Peyer's patch (tissue), 4 donors: ENCODE measurements around the gene MGMT. TPM values are rescaled to one million over a fixed set of nuclear protein-coding genes. Genes with fewer than 3 reads are reported as not detected.

Experiments used
- DNase-seq, 3 donors: peaks; one replicate each; pipeline ENCODE4 v3.0.0-alpha.2; 2017 to 2019
- H3K27ac ChIP-seq, 4 donors: fragments of 200-600 bp; sonication (generic); one replicate each; pipeline ENCODE4 v1.5.1; 2016 to 2019
- H3K27me3 ChIP-seq, 2 donors: fragments of 200-600 bp; sonication (generic); one replicate each; pipeline ENCODE4 v1.5.1; 2019
- H3K36me3 ChIP-seq, 3 donors: fragments of 200-600 bp; sonication (generic); one replicate each; pipeline ENCODE4 v1.5.1; 2016 to 2019
- H3K4me1 ChIP-seq, 4 donors: fragments of 200-600 bp; sonication (generic); one replicate each; pipeline ENCODE4 v1.5.1; 2016 to 2019
- H3K4me3 ChIP-seq, 4 donors: fragments of 200-600 bp; sonication (generic); 1 replicate in 3 of 4; 2 replicates in 1 of 4; pipeline ENCODE4 v1.5.1; 2016 to 2019; ENCODE audit warnings: mild to moderate bottlenecking in 1 of 4
- H3K9me3 ChIP-seq, 4 donors: fragments of 200-600 bp; sonication (generic); one replicate each; pipeline ENCODE4 v1.5.1; 2016 to 2019; ENCODE audit warnings: mild to moderate bottlenecking in 1 of 4
- POLR2A ChIP-seq, 2 donors: fragments of 450-650 bp; IDR thresholded peaks; one replicate each; pipeline ENCODE4 v1.5.1; 2017; ENCODE audit warnings: antibody characterized with exemption in 2 of 2, mild to moderate bottlenecking in 2 of 2, moderate library complexity in 2 of 2
- total RNA-seq, 4 donors: library from RNA; depleted of rRNA; stranded (reverse); fragments of >200 nt; gene quantifications; one replicate each; pipeline ENCODE4 v1.1.0, GENCODE V29; 2016
- TF ChIP-seq, protein P1 (sequence below), 6 experiments: fragments of 450-650 bp in 4 of 6; fragments of 200-600 bp in 2 of 6; sonication (generic) in 1 of 6; IDR thresholded peaks; one replicate each; pipeline ENCODE4 v1.5.1; 2017 to 2019; ENCODE audit warnings: antibody characterized with exemption in 6 of 6, mild to moderate bottlenecking in 3 of 6, moderate library complexity in 1 of 6

Gene MGMT
- total RNA-seq, 4 donors from 2014 or later, result 24.5 to 43.7 (median 35.3) TPM

DNA sequence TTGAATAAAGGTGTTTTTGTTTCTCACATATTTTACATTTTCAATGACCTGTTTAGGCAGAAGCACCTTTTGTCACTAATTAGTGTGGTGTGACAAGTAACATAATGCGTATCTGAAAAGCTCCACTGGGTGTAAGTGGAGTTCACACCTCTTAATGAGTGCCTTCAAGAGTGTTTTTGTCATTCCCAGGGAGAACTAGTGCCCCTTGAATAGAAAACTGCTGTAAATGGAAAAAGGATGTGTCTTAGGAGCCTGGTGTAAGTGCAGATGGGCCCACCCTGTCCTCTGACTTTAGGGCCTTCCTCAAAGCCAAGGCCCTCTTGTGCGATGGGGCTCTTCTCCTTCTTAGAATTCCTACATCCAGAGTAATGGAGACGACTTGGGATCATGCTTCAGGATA, 170.0 kb downstream of the MGMT start:
- no peak overlapping the region for H3K4me3 ChIP-seq
- no peaks in the 10 kb centered on the region for H3K27me3 ChIP-seq
- H3K36me3 ChIP-seq, result no peaks in the 10 kb centered on the region
- no peak for DNase-seq
- H3K27ac ChIP-seq, result no peak overlapping the region
- H3K9me3 ChIP-seq, result no peaks in the 10 kb centered on the region
- TF ChIP-seq, protein P1, sequence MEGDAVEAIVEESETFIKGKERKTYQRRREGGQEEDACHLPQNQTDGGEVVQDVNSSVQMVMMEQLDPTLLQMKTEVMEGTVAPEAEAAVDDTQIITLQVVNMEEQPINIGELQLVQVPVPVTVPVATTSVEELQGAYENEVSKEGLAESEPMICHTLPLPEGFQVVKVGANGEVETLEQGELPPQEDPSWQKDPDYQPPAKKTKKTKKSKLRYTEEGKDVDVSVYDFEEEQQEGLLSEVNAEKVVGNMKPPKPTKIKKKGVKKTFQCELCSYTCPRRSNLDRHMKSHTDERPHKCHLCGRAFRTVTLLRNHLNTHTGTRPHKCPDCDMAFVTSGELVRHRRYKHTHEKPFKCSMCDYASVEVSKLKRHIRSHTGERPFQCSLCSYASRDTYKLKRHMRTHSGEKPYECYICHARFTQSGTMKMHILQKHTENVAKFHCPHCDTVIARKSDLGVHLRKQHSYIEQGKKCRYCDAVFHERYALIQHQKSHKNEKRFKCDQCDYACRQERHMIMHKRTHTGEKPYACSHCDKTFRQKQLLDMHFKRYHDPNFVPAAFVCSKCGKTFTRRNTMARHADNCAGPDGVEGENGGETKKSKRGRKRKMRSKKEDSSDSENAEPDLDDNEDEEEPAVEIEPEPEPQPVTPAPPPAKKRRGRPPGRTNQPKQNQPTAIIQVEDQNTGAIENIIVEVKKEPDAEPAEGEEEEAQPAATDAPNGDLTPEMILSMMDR (IDR thresholded peaks at IDR 0.05), result no peak
- no peak for TF ChIP-seq POLR2A (IDR thresholded peaks at IDR 0.05)
- H3K4me1 ChIP-seq, result no peaks in the 10 kb centered on the region

DNA sequence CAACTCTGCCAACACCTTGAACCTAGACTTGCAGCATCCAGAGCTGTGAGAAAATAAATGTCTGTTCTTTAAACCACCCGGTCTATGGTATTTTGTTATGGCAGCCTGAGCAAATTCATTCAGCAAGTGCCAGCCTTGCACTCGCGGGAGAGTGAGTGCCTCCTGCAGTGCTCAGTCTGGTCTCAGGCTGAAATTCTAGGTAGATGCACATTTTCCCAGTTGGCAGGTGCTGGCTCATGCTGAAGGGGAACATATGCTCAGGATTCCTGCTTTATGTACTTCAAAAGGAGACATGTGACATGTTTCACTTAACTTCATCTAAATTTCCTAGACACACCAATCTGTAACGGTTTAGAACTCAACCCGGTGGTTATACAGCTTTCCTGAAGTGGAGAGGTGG, 170.8 kb downstream of the MGMT start:
- Histone ChIP-seq H3K27me3 (no peaks in the 10 kb centered on the region), H3K4me1 (no peaks in the 10 kb centered on the region), H3K27ac (no peak overlapping the region), H3K4me3 (no peak overlapping the region), H3K36me3 (no peaks in the 10 kb centered on the region), H3K9me3 (no peaks in the 10 kb centered on the region)
- no peak for DNase-seq
- TF ChIP-seq, protein P1 (IDR thresholded peaks at IDR 0.05), result no peak
- TF ChIP-seq POLR2A (IDR thresholded peaks at IDR 0.05), result no peak

DNA sequence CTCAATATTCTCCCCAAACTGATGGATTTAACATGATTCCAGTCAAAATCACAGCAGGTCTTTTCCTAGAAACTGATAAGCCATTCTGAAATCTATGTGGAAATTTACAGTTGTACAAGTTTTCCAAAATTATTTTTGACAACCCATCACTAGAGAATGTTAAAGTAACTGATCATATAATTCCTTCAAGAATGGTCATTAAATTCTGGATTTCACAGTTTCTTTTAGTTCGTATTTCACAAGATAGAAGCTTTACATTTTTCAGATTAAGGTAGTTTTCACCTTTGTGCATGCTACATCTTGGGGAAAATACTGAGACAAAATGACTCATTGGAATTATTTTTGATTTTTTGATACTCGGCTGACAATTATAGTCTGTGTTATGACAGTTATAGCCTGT, 174.3 kb downstream of the MGMT start:
- Histone ChIP-seq H3K4me1 (no peaks in the 10 kb centered on the region), H3K36me3 (no peaks in the 10 kb centered on the region), H3K27me3 (no peaks in the 10 kb centered on the region), H3K27ac (no peak overlapping the region), H3K9me3 (no peaks in the 10 kb centered on the region), H3K4me3 (no peak overlapping the region)
- no peak for DNase-seq
- TF ChIP-seq, protein P1 (IDR thresholded peaks at IDR 0.05), result no peak
- TF ChIP-seq POLR2A (IDR thresholded peaks at IDR 0.05), result no peak

DNA sequence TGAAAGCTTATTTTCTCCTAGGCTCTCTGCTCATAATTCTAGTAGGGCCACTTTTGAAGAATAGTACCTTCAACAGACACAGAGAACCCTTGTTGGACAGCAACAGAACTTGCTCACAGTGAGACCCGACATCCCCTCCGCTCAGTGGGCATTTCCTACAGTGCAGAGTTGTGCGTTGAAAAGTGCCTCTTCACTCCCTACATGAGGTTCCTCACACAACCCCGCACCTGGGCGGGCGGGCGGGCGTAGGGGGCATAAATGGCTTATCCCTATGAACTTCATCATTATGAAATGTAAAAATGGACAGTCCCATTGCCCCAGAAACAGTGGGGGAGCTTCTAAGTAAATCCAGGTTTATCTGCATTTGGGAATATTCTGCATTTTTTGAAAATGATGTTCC, 174.9 kb downstream of the MGMT start:
- H3K9me3 ChIP-seq, result no peaks in the 10 kb centered on the region
- no peak overlapping the region for H3K4me3 ChIP-seq
- H3K4me1 ChIP-seq, result no peaks in the 10 kb centered on the region
- DNase-seq, result no peak
- H3K27me3 ChIP-seq, result no peaks in the 10 kb centered on the region
- H3K36me3 ChIP-seq, result no peaks in the 10 kb centered on the region
- no peak overlapping the region for H3K27ac ChIP-seq
- TF ChIP-seq, protein P1 (IDR thresholded peaks at IDR 0.05), result no peak
- no peak for TF ChIP-seq POLR2A (IDR thresholded peaks at IDR 0.05)

DNA sequence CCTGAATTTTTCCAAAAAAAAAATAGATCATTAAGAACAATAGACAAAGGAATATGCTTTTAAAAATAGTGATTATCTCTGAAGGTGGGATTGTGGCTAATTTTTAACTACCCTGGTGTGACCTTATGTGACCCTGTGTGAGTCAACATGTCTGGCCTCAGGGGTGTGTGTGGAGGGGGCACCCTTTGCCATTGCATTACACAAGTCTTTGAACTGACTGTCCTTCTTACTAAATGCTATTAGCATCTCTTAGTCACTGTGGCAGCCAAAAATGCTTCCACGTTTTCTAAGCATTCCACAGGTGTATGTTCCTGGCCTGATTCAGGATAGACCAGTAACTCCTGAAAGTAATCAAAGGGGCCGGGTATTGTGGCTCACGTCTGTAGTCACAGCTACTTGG, 175.4 kb downstream of the MGMT start:
- Histone ChIP-seq H3K4me1 (no peaks in the 10 kb centered on the region), H3K9me3 (no peaks in the 10 kb centered on the region), H3K27me3 (no peaks in the 10 kb centered on the region), H3K4me3 (no peak overlapping the region), H3K36me3 (no peaks in the 10 kb centered on the region), H3K27ac (no peak overlapping the region)
- TF ChIP-seq POLR2A (IDR thresholded peaks at IDR 0.05), result no peak
- TF ChIP-seq, protein P1 (IDR thresholded peaks at IDR 0.05), result no peak
- no peak for DNase-seq

- H3K27me3 ChIP-seq, result no peaks in the 10 kb centered on the region
- no peak for DNase-seq
- no peaks in the 10 kb centered on the region for H3K9me3 ChIP-seq
- no peak for TF ChIP-seq POLR2A (IDR thresholded peaks at IDR 0.05)
- TF ChIP-seq, protein P1 (IDR thresholded peaks at IDR 0.05), result no peak
- no peaks in the 10 kb centered on the region for H3K4me1 ChIP-seq
- no peaks in the 10 kb centered on the region for H3K36me3 ChIP-seq
- H3K27ac ChIP-seq, result no peak overlapping the region
- no peak overlapping the region for H3K4me3 ChIP-seq
Observed at GRCh38 chr10:129643266-129643665, 176.2 kb downstream of the MGMT start.
